Activated CD8-positive, alpha-beta memory T cell treated with anti-CD3 and anti-CD28 coated beads, Interleukin-2, amount 10 ng/mL, durations not matched to agents 7 days and 5 days (primary cell): ENCODE measurements around the gene TRAPPC12. TPM values are rescaled to one million over a fixed set of nuclear protein-coding genes. Genes with fewer than 3 reads are reported as not detected.
A peak's percentile ranks its signal among the peaks of the same experiment; 100 is the strongest.
"Not testable (repeated sequence)": the region's sequence is repeated elsewhere in the genome, so short reads cannot be mapped to it uniquely, and the experiment has no call there.

Experiments used
- ATAC-seq: fragments of 150-1000 bp; cut with Tn5 transposase; one replicate; pipeline ENCODE4 v1.10.0; 2021; ENCODE audit warnings: moderate library complexity
- CTCF ChIA-PET: fragments of 350-600 bp; sonication (Branson Sonifier 250); formaldehyde crosslinking; loops from one replicate; lab custom pipeline; 2021; ENCODE audit warnings: antibody characterized with exemption; lab: Charles Lee
- DNase-seq: peaks from one replicate; pipeline ENCODE4 v3.0.0-alpha.2; 2020
- H3K27ac Mint-ChIP-seq: one replicate; pipeline ENCODE4 v1.8.0; 2021; ENCODE audit warnings: mild to moderate bottlenecking, mixed read lengths
- H3K27me3 Mint-ChIP-seq: one replicate; pipeline ENCODE4 v1.8.0; 2021; ENCODE audit warnings: mixed read lengths
- H3K36me3 Mint-ChIP-seq: one replicate; pipeline ENCODE4 v1.8.0; 2021; ENCODE audit warnings: mild to moderate bottlenecking, mixed read lengths
- H3K4me1 Mint-ChIP-seq: one replicate; pipeline ENCODE4 v1.8.0; 2021; ENCODE audit warnings: mixed read lengths
- H3K4me3 Mint-ChIP-seq: one replicate; pipeline ENCODE4 v1.8.0; 2021; ENCODE audit warnings: mild to moderate bottlenecking, moderate library complexity, mixed read lengths
- H3K9me3 Mint-ChIP-seq: one replicate; pipeline ENCODE4 v1.8.0; 2022; ENCODE audit warnings: low read depth, mixed read lengths
- total RNA-seq, 2 experiments: library from RNA; stranded (reverse); gene quantifications; one replicate each; pipeline ENCODE4 v1.2.3, GENCODE V29; 2021

TRAPPC12 gene
- total RNA-seq, 2 experiments from 2014 or later, result 75.8 to 97.5 TPM

GRCh38 chr2:3433339-3433699 lies 53.8 kb downstream of the TRAPPC12 start:
- DNase-seq, result no peak
- CTCF ChIA-PET, result interaction anchor here (1.1 to 2.9 kb wide), 4 partner anchors 9 to 219 kb away, joined by 3 to 16 read pairs (median 4); no protein-coding TSS in a partner anchor
- H3K9me3 Mint-ChIP-seq, result no peaks in the 10 kb centered on the region

GRCh38 chr2:3433776-3434400 lies 54.4 kb downstream of the TRAPPC12 start:
- Mint-ChIP-seq H3K9me3 (no peaks in the 10 kb centered on the region), H3K36me3 (peaks cover 7% of the 10 kb centered on the region), H3K27ac (no peak overlapping the region), H3K4me1 (peaks cover 2% of the 10 kb centered on the region), H3K4me3 (no peak overlapping the region), H3K27me3 (no peaks in the 10 kb centered on the region)
- DNase-seq (no peak), ATAC-seq (no peak)
- CTCF ChIA-PET, result interaction anchor here (1.1 to 2.9 kb wide), 4 partner anchors 9 to 218 kb away, joined by 3 to 16 read pairs (median 4); no protein-coding TSS in a partner anchor

More at GRCh38 chr2:3433339-3433699, 53.8 kb downstream of the TRAPPC12 start:
- no peaks in the 10 kb centered on the region for H3K27me3 Mint-ChIP-seq
- H3K4me1 Mint-ChIP-seq, result peaks cover 4% of the 10 kb centered on the region
- no peak for ATAC-seq
- H3K36me3 Mint-ChIP-seq, result peaks cover 7% of the 10 kb centered on the region
- no peak overlapping the region for H3K4me3 Mint-ChIP-seq
- H3K27ac Mint-ChIP-seq, result no peak overlapping the region

DNA sequence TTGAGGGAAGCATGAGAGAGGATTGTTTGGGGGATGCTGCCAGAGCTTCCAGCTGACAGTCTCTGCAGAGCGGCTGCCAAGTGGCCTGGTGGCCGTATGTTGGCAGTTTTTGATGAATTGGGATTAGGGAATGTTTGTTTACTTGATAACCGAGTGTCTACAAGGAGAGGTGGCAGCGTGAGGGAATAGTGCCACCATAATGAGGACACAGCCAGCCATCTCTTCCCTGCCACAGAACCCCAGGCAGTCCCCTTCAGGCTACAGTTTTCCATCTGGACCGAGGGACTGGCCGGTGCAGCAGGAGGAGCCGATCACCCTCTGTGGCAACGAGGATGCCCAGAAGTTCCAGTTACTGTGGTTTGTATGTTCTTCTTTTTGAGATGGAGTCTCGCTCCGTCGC lies 55.2 kb downstream of the TRAPPC12 start:
- Mint-ChIP-seq H3K36me3 (peaks cover 7% of the 10 kb centered on the region), H3K4me1 (no peaks in the 10 kb centered on the region), H3K27me3 (no peaks in the 10 kb centered on the region), H3K4me3 (no peak overlapping the region), H3K9me3 (no peaks in the 10 kb centered on the region), H3K27ac (no peak overlapping the region)
- CTCF ChIA-PET, result interaction anchor here (0.6 to 2.9 kb wide), 3 partner anchors 8 to 27 kb away, joined by 3 to 16 read pairs (median 5); no protein-coding TSS in a partner anchor
- no peak for DNase-seq
- no peak for ATAC-seq

DNA sequence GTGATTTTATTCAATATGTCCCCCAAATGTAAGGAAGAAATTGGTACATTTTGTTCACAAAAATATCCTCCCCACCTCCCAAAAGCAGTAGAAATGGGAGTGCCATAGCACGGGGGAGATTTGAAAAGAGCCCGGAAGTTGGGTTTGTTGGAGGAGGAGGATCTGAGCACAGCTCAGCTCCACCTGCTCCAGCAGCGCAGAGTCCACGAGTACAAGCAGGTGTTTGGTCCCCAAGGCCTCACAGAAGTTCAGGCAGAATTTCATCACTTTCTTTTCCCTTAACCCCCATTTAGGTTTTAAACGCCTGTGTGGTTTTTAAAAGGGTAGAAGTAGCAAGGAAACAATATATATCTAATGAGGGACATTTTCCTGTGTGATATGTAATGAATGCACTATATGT lies 56.0 kb downstream of the TRAPPC12 start:
- H3K4me3 Mint-ChIP-seq, result no peak overlapping the region
- ATAC-seq (no peak), DNase-seq (no peak)
- CTCF ChIA-PET, result no interaction called here
- H3K27ac Mint-ChIP-seq, result no peak overlapping the region
- no peaks in the 10 kb centered on the region for H3K27me3 Mint-ChIP-seq
- H3K4me1 Mint-ChIP-seq, result no peaks in the 10 kb centered on the region
- peaks cover 3% of the 10 kb centered on the region for H3K36me3 Mint-ChIP-seq
- no peaks in the 10 kb centered on the region for H3K9me3 Mint-ChIP-seq

DNA sequence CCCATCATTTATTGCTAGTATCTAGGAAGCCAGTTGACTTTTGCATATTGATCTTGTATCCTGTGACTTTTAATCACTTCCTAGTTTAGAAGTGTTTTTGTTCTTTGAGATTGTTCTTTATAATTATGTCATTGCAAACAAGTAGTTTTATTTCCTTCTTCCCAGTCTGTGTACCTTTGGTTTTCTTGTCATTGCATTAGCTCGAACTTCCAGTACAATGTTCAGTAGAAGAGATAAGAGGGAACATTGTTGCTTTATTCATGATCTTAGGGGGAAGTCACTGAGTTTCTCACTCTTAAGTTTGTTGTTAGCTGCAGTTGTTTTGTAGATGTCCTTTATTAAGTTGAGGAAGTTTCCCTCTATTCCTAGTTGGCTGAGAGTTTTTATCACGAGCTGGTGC lies 61.0 kb downstream of the TRAPPC12 start:
- no peak overlapping the region for H3K4me3 Mint-ChIP-seq
- no peaks in the 10 kb centered on the region for H3K4me1 Mint-ChIP-seq
- no peak overlapping the region for H3K27ac Mint-ChIP-seq
- H3K9me3 Mint-ChIP-seq, result no peaks in the 10 kb centered on the region
- H3K36me3 Mint-ChIP-seq, result peaks cover 7% of the 10 kb centered on the region
- ATAC-seq (no peak), DNase-seq (no peak)
- H3K27me3 Mint-ChIP-seq, result no peaks in the 10 kb centered on the region
- CTCF ChIA-PET, result interaction anchor here (4.5 kb wide), 1 partner anchor 17 kb away, joined by 18 read pairs; no protein-coding TSS in a partner anchor

- no peak for ATAC-seq
- CTCF ChIA-PET, result interaction anchor here (1.0 to 4.5 kb wide), 2 partner anchors 10 to 18 kb away, joined by 3 to 18 read pairs; no protein-coding TSS in a partner anchor
These were observed 62.0 kb downstream of the TRAPPC12 start for GRCh38 chr2:3441465-3441864.

DNA sequence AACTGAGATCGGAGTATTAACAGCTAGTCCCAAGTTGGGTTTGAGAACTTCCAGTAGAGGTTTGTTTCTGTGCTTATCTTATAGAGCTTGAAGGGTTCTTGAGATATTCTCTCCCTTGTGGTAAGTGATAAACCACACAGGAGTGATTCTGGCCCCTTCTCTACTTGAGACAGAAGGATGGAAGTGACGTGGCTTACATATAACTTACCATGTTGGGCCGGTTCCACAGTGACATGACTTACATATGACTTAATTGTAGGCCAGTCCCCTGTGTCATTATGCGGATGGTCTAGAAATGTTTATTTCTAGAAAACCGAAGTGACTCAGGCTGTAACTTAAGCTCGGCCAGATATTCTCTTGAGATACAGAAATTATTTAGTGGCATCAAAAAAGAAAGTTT lies 62.7 kb downstream of the TRAPPC12 start:
- CTCF ChIA-PET, result interaction anchor here (1.0 to 4.5 kb wide), 3 partner anchors 8 to 18 kb away, joined by 3 to 18 read pairs (median 5); no protein-coding TSS in a partner anchor
- ATAC-seq (no peak), DNase-seq (no peak)
- Mint-ChIP-seq H3K4me3 (no peak overlapping the region), H3K9me3 (no peaks in the 10 kb centered on the region), H3K4me1 (no peaks in the 10 kb centered on the region), H3K36me3 (peaks cover 14% of the 10 kb centered on the region), H3K27ac (no peak overlapping the region), H3K27me3 (no peaks in the 10 kb centered on the region)

More at GRCh38 chr2:3441465-3441864, 62.0 kb downstream of the TRAPPC12 start:
- H3K4me3 Mint-ChIP-seq, result no peak overlapping the region
- peaks cover 11% of the 10 kb centered on the region for H3K36me3 Mint-ChIP-seq
- no peaks in the 10 kb centered on the region for H3K9me3 Mint-ChIP-seq
- no peaks in the 10 kb centered on the region for H3K4me1 Mint-ChIP-seq
- no peaks in the 10 kb centered on the region for H3K27me3 Mint-ChIP-seq
- no peak overlapping the region for H3K27ac Mint-ChIP-seq
- DNase-seq, result no peak

DNA sequence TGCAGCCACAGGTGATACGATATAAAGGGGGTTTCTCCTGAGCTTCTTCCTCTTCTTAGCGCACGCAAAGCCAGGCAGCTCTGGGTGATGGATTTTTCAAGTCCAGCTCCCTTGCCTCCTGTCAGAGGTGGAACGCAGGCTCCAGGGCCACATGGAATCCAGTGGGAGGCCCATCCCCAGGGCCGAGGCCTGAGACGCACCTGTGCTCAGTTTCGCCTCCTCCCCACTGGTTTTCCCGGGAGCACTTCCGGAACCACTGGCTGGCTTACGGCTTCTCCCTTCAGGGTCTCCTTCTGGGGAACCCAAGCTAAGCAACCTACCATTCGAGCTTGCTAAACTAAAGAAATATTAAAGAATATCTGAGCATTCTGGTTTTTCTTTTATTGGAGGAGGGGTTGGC lies 63.6 kb downstream of the TRAPPC12 start:
- ATAC-seq (no peak), DNase-seq (peak; percentile 31)
- Mint-ChIP-seq H3K9me3 (no peaks in the 10 kb centered on the region), H3K36me3 (peaks cover 16% of the 10 kb centered on the region), H3K27ac (no peak overlapping the region), H3K27me3 (no peaks in the 10 kb centered on the region), H3K4me3 (no peak overlapping the region), H3K4me1 (no peaks in the 10 kb centered on the region)
- CTCF ChIA-PET, result interaction anchor here (1.8 to 4.5 kb wide), 2 partner anchors 9 to 19 kb away, joined by 5 to 18 read pairs; no protein-coding TSS in a partner anchor

DNA sequence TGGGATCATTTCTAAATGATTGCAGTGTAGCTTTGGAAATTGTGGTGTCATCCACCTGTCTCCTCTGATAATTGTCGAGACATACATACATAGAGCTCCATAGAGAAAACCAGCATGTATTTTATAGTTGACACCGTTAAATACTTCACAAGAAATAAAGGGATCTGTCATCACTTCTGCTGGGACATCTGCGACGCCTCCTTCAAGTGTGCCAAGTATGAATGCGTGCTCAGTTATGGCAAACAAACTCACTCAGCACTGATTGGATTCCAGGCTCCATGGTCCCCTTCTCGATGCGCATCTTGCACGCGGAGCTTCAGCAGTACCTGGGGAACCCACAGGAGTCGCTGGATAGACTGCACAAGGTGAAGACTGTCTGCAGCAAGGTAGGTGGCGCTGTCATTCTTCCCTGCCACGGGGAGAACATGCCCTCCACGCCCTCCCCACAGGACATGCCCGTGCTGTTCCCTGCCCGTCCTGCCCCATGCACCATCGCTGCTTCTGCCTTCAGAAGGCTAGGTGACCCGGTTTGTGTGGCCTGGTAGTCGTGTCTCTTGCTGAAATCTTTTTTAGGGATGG lies 64.1 kb downstream of the TRAPPC12 start:
- Mint-ChIP-seq H3K4me1 (no peaks in the 10 kb centered on the region), H3K27me3 (no peaks in the 10 kb centered on the region), H3K9me3 (no peaks in the 10 kb centered on the region), H3K36me3 (peaks cover 16% of the 10 kb centered on the region), H3K27ac (no peak overlapping the region), H3K4me3 (no peak overlapping the region)
- peak; percentile 35 for DNase-seq
- CTCF ChIA-PET, result interaction anchor here (1.8 to 4.5 kb wide), 3 partner anchors 10 to 20 kb away, joined by 5 to 18 read pairs (median 5); no protein-coding TSS in a partner anchor
- no peak for ATAC-seq

DNA sequence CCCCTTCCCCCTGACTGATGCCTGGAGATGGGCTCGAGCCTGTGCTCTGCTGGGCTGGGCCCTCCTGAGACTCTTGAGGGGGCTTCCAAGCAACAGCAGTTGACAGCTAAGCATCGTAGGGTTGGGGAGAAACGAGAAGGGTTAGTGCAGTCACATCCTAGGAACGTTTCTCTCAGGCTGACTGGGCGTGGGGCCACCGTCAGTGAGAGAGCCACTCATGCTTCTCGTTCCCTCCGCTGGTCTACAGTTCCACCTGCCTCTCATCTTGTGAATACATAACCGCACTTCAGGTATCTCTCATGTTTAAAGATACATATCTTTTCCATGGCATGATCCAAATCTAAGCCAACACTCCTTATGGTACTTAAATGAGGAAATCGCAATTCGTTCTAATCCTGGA lies 66.4 kb downstream of the TRAPPC12 start:
- DNase-seq (peak; percentile 15), ATAC-seq (no peak)
- CTCF ChIA-PET, result no interaction called here
- Mint-ChIP-seq H3K4me3 (no peak overlapping the region), H3K36me3 (peaks cover 16% of the 10 kb centered on the region), H3K27me3 (no peaks in the 10 kb centered on the region), H3K4me1 (no peaks in the 10 kb centered on the region), H3K9me3 (no peaks in the 10 kb centered on the region), H3K27ac (no peak overlapping the region)

- ATAC-seq, result no peak
- Mint-ChIP-seq H3K4me1 (no peaks in the 10 kb centered on the region), H3K9me3 (no peaks in the 10 kb centered on the region), H3K36me3 (peaks cover 16% of the 10 kb centered on the region), H3K27ac (no peak overlapping the region), H3K27me3 (no peaks in the 10 kb centered on the region), H3K4me3 (no peak overlapping the region)
- peak; percentile 31 for DNase-seq
- CTCF ChIA-PET, result no interaction called here
These were observed 66.9 kb downstream of the TRAPPC12 start for GRCh38 chr2:3446381-3446780.

DNA sequence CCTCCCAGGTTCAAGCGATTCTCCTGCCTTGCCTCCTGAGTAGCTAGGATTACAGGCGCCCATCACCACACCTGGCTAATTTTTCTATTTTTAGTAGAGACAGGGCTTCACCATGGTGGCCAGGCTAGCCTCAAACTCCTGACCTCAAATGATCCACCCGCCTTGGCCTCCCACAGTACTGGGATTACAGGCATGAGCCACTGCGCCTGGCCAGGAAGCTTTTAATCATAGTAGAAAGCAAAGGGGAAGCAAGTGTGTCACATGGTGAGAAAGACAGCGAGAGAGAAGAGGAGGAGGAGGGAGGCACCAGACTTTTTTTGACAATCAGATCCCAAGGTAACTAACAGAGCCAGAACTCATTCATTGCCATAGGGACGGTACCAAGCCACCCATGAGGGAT lies 67.7 kb downstream of the TRAPPC12 start:
- DNase-seq, H3K4me3 Mint-ChIP-seq, CTCF ChIA-PET, H3K9me3 Mint-ChIP-seq, H3K27me3 Mint-ChIP-seq, H3K27ac Mint-ChIP-seq, H3K4me1 Mint-ChIP-seq, ATAC-seq: not testable (repeated sequence)
- peaks cover 16% of the 10 kb centered on the region for H3K36me3 Mint-ChIP-seq

DNA sequence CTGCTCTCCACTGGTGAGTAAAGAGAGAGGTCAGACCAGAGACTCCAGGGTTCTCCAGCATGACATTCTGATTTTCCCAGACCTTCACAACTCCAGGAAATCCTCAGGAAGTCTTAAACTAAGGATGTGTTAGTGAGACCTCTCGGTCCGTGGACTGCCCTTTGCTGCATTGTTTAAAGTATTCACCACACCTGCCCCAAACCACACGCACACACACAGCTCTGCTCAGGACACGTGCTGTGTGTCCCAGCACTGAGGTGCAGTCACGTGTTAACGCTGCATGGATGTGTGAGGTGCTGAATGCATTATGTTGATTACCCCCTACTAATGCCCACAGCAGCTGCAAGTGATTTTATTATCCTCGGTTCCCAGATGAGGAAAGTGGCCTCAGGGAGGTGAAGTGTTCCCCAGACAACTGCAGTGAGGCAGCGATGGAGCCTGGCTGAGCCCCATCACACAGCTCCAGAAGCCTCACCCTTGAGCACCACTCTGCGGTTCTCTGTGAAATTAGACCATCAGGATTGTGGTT lies 68.4 kb downstream of the TRAPPC12 start:
- no peaks in the 10 kb centered on the region for H3K9me3 Mint-ChIP-seq
- H3K36me3 Mint-ChIP-seq, result peaks cover 16% of the 10 kb centered on the region
- no peak overlapping the region for H3K27ac Mint-ChIP-seq
- ATAC-seq (no peak), DNase-seq (no peak)
- CTCF ChIA-PET, result no interaction called here
- H3K4me3 Mint-ChIP-seq, result no peak overlapping the region
- H3K4me1 Mint-ChIP-seq, result no peaks in the 10 kb centered on the region
- H3K27me3 Mint-ChIP-seq, result no peaks in the 10 kb centered on the region
